HepG2 (cell line): Measurements from ENCODE around the gene ZSCAN21. TPM values are rescaled to one million over a fixed set of nuclear protein-coding genes. Genes with fewer than 3 reads are reported as not detected.

Experiments
- AGO2 ChIP-seq: fragments of 200-400 bp; formaldehyde crosslinking; optimal IDR thresholded peaks from 2 replicates; pipeline ENCODE3; 2017; ENCODE audit warnings: mild to moderate bottlenecking, low read depth, low read length, moderate library complexity
- DDIT3 ChIP-seq: sonication (generic); formaldehyde crosslinking; IDR thresholded peaks from 2 replicates; pipeline ENCODE4 v1.4.0; 2020; ENCODE audit warnings: mild to moderate bottlenecking, missing genetic modification reagents
- FOXP1 ChIP-seq, 2 experiments: fragments of 450-650 bp in 1 of 2; IDR thresholded peaks; 2 replicates each; pipeline ENCODE4 v1.6.1; 2017 to 2018; ENCODE audit warnings: antibody characterized with exemption in 1 of 2
- GABPA ChIP-seq, 2 experiments: IDR thresholded peaks; 2 replicates each; pipeline ENCODE4 v1.6.1; 2011 to 2016; ENCODE audit warnings: low read depth in 2 of 2, low read length in 1 of 2, missing biosample characterization in 1 of 2, missing genetic modification characterization in 1 of 2
- MED1 ChIP-seq: sonication (generic); formaldehyde crosslinking; IDR thresholded peaks from 2 replicates; pipeline ENCODE4 v1.4.0; 2020; ENCODE audit warnings: missing genetic modification reagents
- MXI1 ChIP-seq: IDR thresholded peaks from 3 replicates; pipeline ENCODE4 v1.6.1; 2012; ENCODE audit warnings: low read depth, low read length, inconsistent platforms, borderline replicate concordance
- NFIC ChIP-seq: IDR thresholded peaks from 2 replicates; pipeline ENCODE4 v1.6.1; 2012; ENCODE audit warnings: mild to moderate bottlenecking, low read length, inconsistent platforms
- NFYB ChIP-seq: sonication (generic); formaldehyde crosslinking; IDR thresholded peaks from 2 replicates; pipeline ENCODE4 v1.4.0; 2020; ENCODE audit warnings: missing genetic modification reagents
- PRDM15 ChIP-seq: sonication (generic); formaldehyde crosslinking; IDR thresholded peaks from 2 replicates; pipeline ENCODE4 v1.4.0; 2020; ENCODE audit warnings: missing genetic modification reagents
- RAD21 ChIP-seq: fragments of 450-650 bp; formaldehyde crosslinking; IDR thresholded peaks from 2 replicates; pipeline ENCODE4 v1.5.0; 2020; ENCODE audit warnings: mild to moderate bottlenecking
- RBM22 ChIP-seq: fragments of 200-400 bp; formaldehyde crosslinking; optimal IDR thresholded peaks from 2 replicates; pipeline ENCODE3; 2017; ENCODE audit warnings: mild to moderate bottlenecking, low read length, moderate library complexity
- TCF12 ChIP-seq, 2 experiments: fragments of 450-650 bp in 1 of 2; sonication (generic) in 1 of 2; formaldehyde crosslinking in 1 of 2; IDR thresholded peaks; 2 replicates each; pipeline versions ENCODE4 v1.6.1 to v1.8.0; 2017 to 2022; ENCODE audit warnings: antibody characterized with exemption in 1 of 2, mild to moderate bottlenecking in 1 of 2, missing genetic modification reagents in 1 of 2, moderate library complexity in 1 of 2
- ZBTB38 ChIP-seq: sonication (generic); formaldehyde crosslinking; IDR thresholded peaks from 2 replicates; pipeline ENCODE4 v1.5.1; 2020; ENCODE audit warnings: mild to moderate bottlenecking, missing genetic modification reagents
- ZFP1 ChIP-seq: IDR thresholded peaks from 2 replicates; pipeline ENCODE4 v1.6.1; 2016
- ZGPAT ChIP-seq: IDR thresholded peaks from 2 replicates; pipeline ENCODE4 v1.6.1; 2016; ENCODE audit warnings: mild to moderate bottlenecking
- ZNF350 ChIP-seq: sonication (generic); formaldehyde crosslinking; IDR thresholded peaks from 2 replicates; pipeline ENCODE4 v1.4.0; 2020; ENCODE audit warnings: mild to moderate bottlenecking, low read depth, missing genetic modification reagents, borderline replicate concordance
- ZNF557 ChIP-seq: sonication (generic); formaldehyde crosslinking; IDR thresholded peaks from 2 replicates; pipeline ENCODE4 v1.4.0; 2020; ENCODE audit warnings: missing genetic modification reagents
- ZNF687 ChIP-seq: sonication (generic); formaldehyde crosslinking; IDR thresholded peaks from 2 replicates; pipeline ENCODE4 v1.5.1; 2020; ENCODE audit warnings: mild to moderate bottlenecking, missing genetic modification reagents, moderate library complexity
- ZNF737 ChIP-seq: sonication (generic); formaldehyde crosslinking; IDR thresholded peaks from 2 replicates; pipeline ENCODE4 v1.5.0; 2020; ENCODE audit warnings: missing genetic modification reagents, mild to moderate bottlenecking, borderline replicate concordance
- ZNF878 ChIP-seq: sonication (generic); formaldehyde crosslinking; IDR thresholded peaks from 2 replicates; pipeline ENCODE4 v1.8.1; 2023; ENCODE audit warnings: mild to moderate bottlenecking, missing genetic modification reagents, moderate library complexity
- ZSCAN9 ChIP-seq: IDR thresholded peaks from 2 replicates; pipeline ENCODE4 v1.6.1; 2016; ENCODE audit warnings: borderline replicate concordance
- polyA plus RNA-seq, 8 experiments: library from polyadenylated mRNA; depleted of rRNA in 3 of 8; stranded (reverse) in 7 of 8; unstranded in 1 of 8; fragments of >200 nt; fragmentation: Illumina TruSeq in 4 of 8; extraction: Trizol in 4 of 8; gene quantifications; 2 replicates each; pipeline versions ENCODE4 v1.2.1 to v1.2.3, GENCODE V29; 2011 to 2016; ENCODE audit warnings: low read depth in 4 of 8, missing spikeins in 1 of 8, mixed read lengths in 1 of 8; ENCODE audit not compliant: insufficient read depth in 1 of 8
- total RNA-seq, 5 experiments: library from RNA; depleted of rRNA; stranded (reverse); fragments of >200 nt; fragmentation: Illumina TruSeq; extraction: Trizol; gene quantifications; 2 replicates each; pipeline ENCODE4 v1.2.3, GENCODE V29; 2016; ENCODE audit warnings: low read depth in 1 of 5

The ZSCAN21 gene
- total and polyA plus RNA-seq, 2 of the 13 experiments (the other 11 are each of a cell fraction or from before 2014, with no cell fraction given), result 7.0 to 10.0 TPM

GRCh38 chr7:100100420-100101015 is 50.9 kb downstream of the ZSCAN21 start (continued):
- TF ChIP-seq TCF12 (IDR thresholded peaks at IDR 0.05), result no peak
- TF ChIP-seq TCF12 (CRISPR knock-in tag; IDR thresholded peaks at IDR 0.05), result no peak
- TF ChIP-seq ZSCAN9 (CRISPR knock-in tag), result peak; percentile 64; the same call in 1 of the 2 replicates
- peak; percentile 30; the same call in 1 of the 2 replicates for TF ChIP-seq ZNF350 (CRISPR knock-in tag)
- peak; percentile 81 for TF ChIP-seq FOXP1 (IDR thresholded peaks at IDR 0.05)
- peak; percentile 73; the same call in 1 of the 2 replicates for TF ChIP-seq FOXP1 (CRISPR knock-in tag; IDR thresholded peaks at IDR 0.05)
- TF ChIP-seq ZNF687 (CRISPR knock-in tag), result peak; percentile 77
- peak; percentile 68; the same call in 1 of the 2 replicates for TF ChIP-seq ZBTB38 (CRISPR knock-in tag)
- TF ChIP-seq GABPA (IDR thresholded peaks at IDR 0.05; ENCODE audit: low read depth, low read length), result peak; percentile 99
- TF ChIP-seq GABPA (CRISPR knock-in tag; IDR thresholded peaks at IDR 0.05; ENCODE audit: low read depth), result peak; percentile 89
- TF ChIP-seq RBM22, result no peak
- peak; percentile 89 for TF ChIP-seq ZNF557 (CRISPR knock-in tag)
- TF ChIP-seq ZNF737 (CRISPR knock-in tag), result no peak
- peak; percentile 97 for TF ChIP-seq MXI1
- 0 out of 2 replicates have a peak, but pooled peaks have one; percentile 34 for TF ChIP-seq NFIC
- peak; percentile 86 for TF ChIP-seq NFYB (CRISPR knock-in tag)
- no peak; the same call in 1 of the 2 replicates for TF ChIP-seq RAD21 (CRISPR knock-in tag)
- peak; percentile 95 for TF ChIP-seq ZNF878 (CRISPR knock-in tag)
- TF ChIP-seq PRDM15 (CRISPR knock-in tag), result peak; percentile 46
- TF ChIP-seq AGO2, result no peak
- TF ChIP-seq DDIT3 (CRISPR knock-in tag), result no peak
- TF ChIP-seq MED1 (CRISPR knock-in tag), result peak; percentile 77
- TF ChIP-seq ZGPAT (CRISPR knock-in tag), result peak; percentile 91
- no peak; the same call in 1 of the 2 replicates for TF ChIP-seq ZFP1
